PC-3 (cell line): ENCODE results near the gene HLF. TPM values are rescaled to one million over a fixed set of nuclear protein-coding genes. Genes with fewer than 3 reads are reported as not detected.

Source experiments
- ATAC-seq: fragments of 200-7000 bp; cut with Tn5 transposase; 2 replicates; pipeline ENCODE4 v1.9.1; 2020; ENCODE audit warnings: mild to moderate bottlenecking, moderate library complexity
- BruUV-seq: library from RNA; stranded (reverse); fragments of 400-500 nt; replicated peaks from 2 replicates; lab custom pipeline; 2021; lab: Mats Ljungman, UMichigan
- CTCF ChIA-PET: fragments of 300-600 bp; sonication (Branson Sonifier 250); formaldehyde crosslinking; loops from one replicate; lab custom pipeline; 2022; ENCODE audit warnings: antibody characterized with exemption; lab: Charles Lee
- POLR2A ChIA-PET: fragments of 300-600 bp; sonication (Branson Sonifier 250); formaldehyde crosslinking; loops from one replicate; lab custom pipeline; 2022; ENCODE audit warnings: antibody characterized with exemption; ENCODE audit not compliant: unreplicated experiment; lab: Charles Lee
- DNase-seq: peaks from one replicate; pipeline ENCODE4 v3.0.0-alpha.2; 2015
- H2AFZ ChIP-seq: fragments of 300-600 bp; sonication (generic); 2 replicates; pipeline ENCODE4 v1.6.0; 2016; ENCODE audit warnings: antibody characterized with exemption, low read length
- H3F3A ChIP-seq: fragments of 300-600 bp; sonication (generic); one replicate; pipeline ENCODE4 v1.6.0; 2017; ENCODE audit warnings: antibody characterized with exemption, low read length, control low read depth, mild to moderate bottlenecking; ENCODE audit not compliant: unreplicated experiment
- H3K27ac ChIP-seq: fragments of 300-600 bp; sonication (generic); 2 replicates; pipeline ENCODE4 v1.5.1; 2016; ENCODE audit warnings: mild to moderate bottlenecking, low read length
- H3K27me3 ChIP-seq: fragments of 300-600 bp; sonication (generic); 2 replicates; pipeline ENCODE4 v1.6.1; 2016; ENCODE audit warnings: low read length, mixed read lengths
- H3K36me3 ChIP-seq: fragments of 300-600 bp; sonication (generic); 2 replicates; pipeline ENCODE4 v1.6.1; 2016; ENCODE audit warnings: low read depth, mixed run types, low read length, mixed read lengths
- H3K4me1 ChIP-seq: fragments of 300-600 bp; sonication (generic); 2 replicates; pipeline ENCODE4 v1.5.1; 2016; ENCODE audit warnings: low read length; ENCODE audit not compliant: insufficient read depth
- H3K4me2 ChIP-seq: fragments of 300-600 bp; sonication (generic); 2 replicates; pipeline ENCODE4 v1.6.0; 2016; ENCODE audit warnings: low read length
- H3K4me3 ChIP-seq: fragments of 300-600 bp; sonication (generic); 2 replicates; pipeline ENCODE4 v1.5.1; 2016; ENCODE audit warnings: mild to moderate bottlenecking, low read length, mixed read lengths
- H3K79me2 ChIP-seq: fragments of 300-600 bp; sonication (generic); 2 replicates; pipeline ENCODE4 v1.6.1; 2017; ENCODE audit warnings: low read length, mixed read lengths
- H3K9ac ChIP-seq: fragments of 300-600 bp; sonication (generic); 2 replicates; pipeline ENCODE4 v1.6.0; 2016; ENCODE audit warnings: mild to moderate bottlenecking, low read length
- H3K9me2 ChIP-seq: fragments of 300-600 bp; sonication (generic); replicated peaks from 2 replicates; pipeline ENCODE4 v1.6.1; 2016; ENCODE audit warnings: mixed run types, low read length, mixed read lengths
- H3K9me3 ChIP-seq: fragments of 300-600 bp; sonication (generic); 2 replicates; pipeline ENCODE4 v1.6.1; 2016; ENCODE audit warnings: low read length, mixed read lengths
- H4K20me1 ChIP-seq: fragments of 300-600 bp; sonication (generic); 2 replicates; pipeline ENCODE4 v1.6.1; 2016; ENCODE audit warnings: low read length, mixed read lengths
- EZH2 ChIP-seq: fragments of 300-600 bp; sonication (generic); IDR thresholded peaks from one replicate; pipeline ENCODE4 v1.6.1; 2017; ENCODE audit warnings: antibody characterized with exemption, mild to moderate bottlenecking, low read length; ENCODE audit not compliant: unreplicated experiment
- EZH2phosphoT487 ChIP-seq: fragments of 300-600 bp; sonication (generic); IDR thresholded peaks from 2 replicates; pipeline ENCODE4 v1.6.1; 2018; ENCODE audit warnings: mild to moderate bottlenecking, antibody characterized with exemption, low read length, borderline replicate concordance
- intact Hi-C: fragments of 100-400 bp; cut with micrococcal nuclease; formaldehyde crosslinking; loops from 2 replicates; pipeline ENCODE4 v1.9.0; 2023
- total RNA-seq: library from RNA; depleted of rRNA; stranded (reverse); fragments of >200 nt; gene quantifications from 2 replicates; pipeline ENCODE4 v1.2.3, GENCODE V29; 2014
- TF ChIP-seq, protein P1 (sequence below): fragments of 300-600 bp; sonication (generic); conservative IDR thresholded peaks from 2 replicates; pipeline ENCODE4 v1.5.1; 2017; ENCODE audit warnings: antibody characterized with exemption, low read depth, mild to moderate bottlenecking, low read length

Gene HLF
- total RNA-seq, 1 experiment from 2014 or later = 0.66 TPM

DNA sequence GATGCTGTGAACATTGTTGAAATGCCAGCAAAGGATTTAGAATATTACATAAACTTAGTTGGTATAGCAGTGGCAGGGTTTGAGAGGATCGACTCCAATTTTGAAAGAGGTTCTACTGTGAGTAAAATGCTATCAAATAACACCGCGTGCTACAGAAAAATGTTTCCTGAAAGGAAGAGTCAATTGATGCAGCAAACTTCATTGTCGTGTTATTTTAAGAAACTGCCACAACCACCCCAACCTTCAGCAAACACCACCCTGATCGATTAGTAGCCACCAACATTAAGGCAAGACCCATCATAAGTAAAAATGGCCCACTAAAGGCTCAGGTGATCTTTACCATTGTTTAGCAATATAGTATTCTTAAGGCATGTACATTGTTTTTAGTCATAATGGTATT, 27.3 kb downstream of the HLF start:
- no peaks in the 10 kb centered on the region for H3K36me3 ChIP-seq
- intact Hi-C loops = no loop called here
- BruUV-seq = no TSS peak

DNA sequence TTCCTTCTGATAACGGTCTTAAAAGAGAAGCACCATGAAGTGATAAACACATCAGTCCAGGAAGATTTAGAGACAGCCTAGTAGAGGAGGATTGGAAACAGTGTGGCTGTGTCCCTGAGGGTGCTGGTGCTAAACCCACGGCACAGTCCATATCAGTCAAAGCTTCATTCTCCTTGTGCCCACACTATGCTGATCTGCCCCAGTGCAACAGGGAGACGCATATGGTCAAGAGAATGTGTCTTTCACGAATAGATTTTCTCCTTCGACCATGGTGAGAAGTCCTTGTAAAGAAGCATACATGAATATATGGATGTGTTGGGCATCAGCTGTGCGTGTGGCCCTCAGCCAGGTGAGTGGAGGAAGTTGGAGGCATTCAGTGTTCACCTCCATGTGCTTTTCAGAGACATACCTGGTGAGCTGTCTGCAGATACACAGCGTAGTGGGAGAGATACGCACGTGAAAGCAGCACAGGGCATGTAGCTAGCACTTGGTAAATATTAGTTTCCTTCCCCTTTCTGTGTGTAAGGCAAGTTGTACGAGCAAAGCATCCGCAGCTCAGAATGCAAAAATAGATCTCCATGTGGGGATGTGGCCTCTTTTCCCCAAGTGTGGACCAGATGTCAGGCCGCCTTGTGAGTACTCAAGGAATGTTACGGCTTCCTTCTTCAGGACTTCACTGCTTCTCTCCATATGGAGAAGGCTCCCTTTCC, 29.4 kb downstream of the HLF start:
- Histone ChIP-seq H3K27me3 (no peaks in the 10 kb centered on the region), H2AFZ (no peak overlapping the region), H3K27ac (no peak overlapping the region), H3K9me3 (0 out of 2 replicates have a peak, but pooled peaks cover 7% of the 10 kb centered on the region), H3K9me2 (no peaks in the 10 kb centered on the region), H3K4me3 (no peak overlapping the region), H3F3A (no peaks in the 10 kb centered on the region), H3K4me1 (no peaks in the 10 kb centered on the region), H3K4me2 (no peak overlapping the region), H3K36me3 (no peaks in the 10 kb centered on the region), H3K79me2 (no peaks in the 10 kb centered on the region), H3K9ac (no peak overlapping the region), H4K20me1 (no peaks in the 10 kb centered on the region)
- BruUV-seq = no TSS peak
- ATAC-seq = no peak
- TF ChIP-seq EZH2 (no peak), EZH2phosphoT487 (no peak)
- TF ChIP-seq, protein P1, sequence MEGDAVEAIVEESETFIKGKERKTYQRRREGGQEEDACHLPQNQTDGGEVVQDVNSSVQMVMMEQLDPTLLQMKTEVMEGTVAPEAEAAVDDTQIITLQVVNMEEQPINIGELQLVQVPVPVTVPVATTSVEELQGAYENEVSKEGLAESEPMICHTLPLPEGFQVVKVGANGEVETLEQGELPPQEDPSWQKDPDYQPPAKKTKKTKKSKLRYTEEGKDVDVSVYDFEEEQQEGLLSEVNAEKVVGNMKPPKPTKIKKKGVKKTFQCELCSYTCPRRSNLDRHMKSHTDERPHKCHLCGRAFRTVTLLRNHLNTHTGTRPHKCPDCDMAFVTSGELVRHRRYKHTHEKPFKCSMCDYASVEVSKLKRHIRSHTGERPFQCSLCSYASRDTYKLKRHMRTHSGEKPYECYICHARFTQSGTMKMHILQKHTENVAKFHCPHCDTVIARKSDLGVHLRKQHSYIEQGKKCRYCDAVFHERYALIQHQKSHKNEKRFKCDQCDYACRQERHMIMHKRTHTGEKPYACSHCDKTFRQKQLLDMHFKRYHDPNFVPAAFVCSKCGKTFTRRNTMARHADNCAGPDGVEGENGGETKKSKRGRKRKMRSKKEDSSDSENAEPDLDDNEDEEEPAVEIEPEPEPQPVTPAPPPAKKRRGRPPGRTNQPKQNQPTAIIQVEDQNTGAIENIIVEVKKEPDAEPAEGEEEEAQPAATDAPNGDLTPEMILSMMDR = no peak
- CTCF ChIA-PET = interaction anchor here (0.7 kb wide), 1 partner anchor 301 kb away, joined by 3 read pairs; no protein-coding TSS in a partner anchor
- intact Hi-C loops = no loop called here
- POLR2A ChIA-PET = no interaction called here
- DNase-seq = no peak

More for the DNA sequence above, 27.3 kb downstream of the HLF start:
- Histone ChIP-seq H3K9ac (no peak overlapping the region), H3K27ac (no peak overlapping the region), H3K79me2 (no peaks in the 10 kb centered on the region), H3K4me1 (0 out of 2 replicates have a peak, but pooled peaks cover 3% of the 10 kb centered on the region), H3K9me3 (0 out of 2 replicates have a peak, but pooled peaks cover 7% of the 10 kb centered on the region), H2AFZ (no peak overlapping the region), H4K20me1 (no peaks in the 10 kb centered on the region), H3K27me3 (no peaks in the 10 kb centered on the region), H3K9me2 (no peaks in the 10 kb centered on the region), H3K4me3 (no peak overlapping the region), H3K4me2 (no peak overlapping the region), H3F3A (no peaks in the 10 kb centered on the region)
- TF ChIP-seq, protein P1 = no peak
- TF ChIP-seq EZH2phosphoT487 (no peak), EZH2 (no peak)
- ChIA-PET CTCF (no interaction called here), POLR2A (no interaction called here)
- ATAC-seq (no peak), DNase-seq (no peak)
